ENCODE measurements around the gene ANKRD12.

GRCh38 chr18:9136315-9137155 lies at the start of gene ANKRD12:
- TF ChIP-seq POLR2AphosphoS5 (IDR thresholded peaks at IDR 0.05; ENCODE audit: borderline replicate concordance, low read depth, low read length) (peak; percentile 72), EZH2 (IDR thresholded peaks at IDR 0.05) (no peak), FOXP2 (optimal IDR thresholded peaks at IDR 0.05; ENCODE audit: control extremely low read depth, extremely low read length, insufficient read depth) (no peak)
